T-helper 17 cell (primary cell): ENCODE results near the gene TECPR1. TPM values are rescaled to one million over a fixed set of nuclear protein-coding genes. Genes with fewer than 3 reads are reported as not detected.
A peak's percentile ranks its signal among the peaks of the same experiment; 100 is the strongest.

Experiments
- ATAC-seq: fragments of 150-1000 bp; cut with Tn5 transposase; 2 replicates; pipeline ENCODE4 v1.10.0; 2021; ENCODE audit warnings: mild to moderate bottlenecking, moderate library complexity
- DNase-seq, 3 donors: peaks; one replicate each; pipeline versions ENCODE4 v3.0.0 to v3.0.0-alpha.2; 2020 to 2021
- H3K9me3 ChIP-seq: one replicate; pipeline ENCODE4 v1.7.0; 2013; ENCODE audit warnings: low read length, mild to moderate bottlenecking; ENCODE audit not compliant: control insufficient read depth, poor library complexity, severe bottlenecking
- H3K27ac Mint-ChIP-seq: one replicate; pipeline ENCODE4 v1.8.0; 2022; ENCODE audit warnings: mild to moderate bottlenecking, moderate library complexity, mixed read lengths
- H3K27me3 Mint-ChIP-seq: one replicate; pipeline ENCODE4 v1.8.0; 2022; ENCODE audit warnings: mixed read lengths
- H3K36me3 Mint-ChIP-seq: one replicate; pipeline ENCODE4 v1.8.0; 2022; ENCODE audit warnings: low read depth, mixed read lengths
- H3K4me1 Mint-ChIP-seq: one replicate; pipeline ENCODE4 v1.8.0; 2022; ENCODE audit warnings: mild to moderate bottlenecking, mixed read lengths
- H3K4me3 Mint-ChIP-seq: one replicate; pipeline ENCODE4 v1.8.0; 2022; ENCODE audit warnings: mild to moderate bottlenecking, moderate library complexity, mixed read lengths
- total RNA-seq, 4 donors: library from RNA in 2 of 4; stranded (reverse) in 2 of 4; gene quantifications; one replicate each; pipeline ENCODE4 v1.2.3 and lab custom pipeline; 2022 to 2026

Gene TECPR1
- total RNA-seq, 2 donors from 2014 or later: 76.5 to 100 TPM

DNA sequence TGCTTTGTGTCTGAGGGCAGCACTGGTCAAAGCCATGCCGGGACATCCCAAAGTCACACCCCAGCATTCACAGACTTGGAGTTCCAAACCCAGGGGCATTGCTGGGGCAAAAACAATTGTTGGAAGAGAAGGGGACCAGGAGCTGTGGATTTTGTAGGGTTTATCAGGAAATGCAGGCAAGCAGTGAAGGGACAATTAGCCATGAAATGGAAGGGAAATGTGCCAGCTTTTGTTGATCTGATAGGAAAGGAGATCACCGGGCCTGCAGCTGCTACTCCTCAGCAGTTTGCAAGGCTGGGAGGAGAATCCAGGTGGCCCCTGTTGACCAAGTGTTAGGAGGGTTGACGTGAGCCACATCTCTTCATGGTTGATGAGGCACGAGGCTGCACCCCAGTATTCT lies 26.9 kb upstream of the TECPR1 start:
- no peaks in the 10 kb centered on the region for H3K27me3 Mint-ChIP-seq
- no peak overlapping the region for H3K4me3 Mint-ChIP-seq
- H3K9me3 ChIP-seq: no peaks in the 10 kb centered on the region
- peaks cover 10% of the 10 kb centered on the region for H3K4me1 Mint-ChIP-seq
- no peaks in the 10 kb centered on the region for H3K36me3 Mint-ChIP-seq
- no peak overlapping the region for H3K27ac Mint-ChIP-seq
- no peak for ATAC-seq
- DNase-seq: no peak

DNA sequence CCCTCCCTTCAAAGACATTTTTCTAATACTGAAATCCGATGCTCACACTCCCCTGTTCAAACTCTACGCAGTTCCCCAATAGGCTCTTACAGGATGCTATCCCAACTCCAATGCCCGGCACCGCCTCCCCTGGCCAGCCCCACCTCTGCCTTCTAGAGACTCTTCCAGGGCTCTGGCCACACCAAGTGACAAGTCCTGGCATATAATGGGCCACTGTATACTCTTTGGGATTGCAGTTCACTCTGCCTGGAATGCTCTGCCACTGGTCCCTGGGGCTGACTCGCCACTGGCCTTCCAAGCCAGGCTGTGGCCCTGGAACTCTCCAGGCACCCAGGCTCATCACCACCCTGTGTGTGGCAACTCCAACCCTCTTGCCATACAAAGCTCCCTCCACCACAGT lies 26.4 kb upstream of the TECPR1 start:
- H3K4me1 Mint-ChIP-seq: peaks cover 10% of the 10 kb centered on the region
- no peak for DNase-seq
- H3K9me3 ChIP-seq: no peaks in the 10 kb centered on the region
- no peak overlapping the region for H3K27ac Mint-ChIP-seq
- no peak overlapping the region for H3K4me3 Mint-ChIP-seq
- ATAC-seq: no peak
- H3K27me3 Mint-ChIP-seq: no peaks in the 10 kb centered on the region
- H3K36me3 Mint-ChIP-seq: no peaks in the 10 kb centered on the region

GRCh38 chr7:98276241-98276761 lies 24.3 kb upstream of the TECPR1 start:
- no peaks in the 10 kb centered on the region for H3K36me3 Mint-ChIP-seq
- no peak overlapping the region for H3K27ac Mint-ChIP-seq
- DNase-seq: no peak
- ATAC-seq: no peak
- H3K4me1 Mint-ChIP-seq: peaks cover 2% of the 10 kb centered on the region
- H3K9me3 ChIP-seq: no peaks in the 10 kb centered on the region
- no peak overlapping the region for H3K4me3 Mint-ChIP-seq
- no peaks in the 10 kb centered on the region for H3K27me3 Mint-ChIP-seq

- H3K9me3 ChIP-seq: no peaks in the 10 kb centered on the region
- Mint-ChIP-seq H3K27ac (peak overlapping the region; percentile 9), H3K4me3 (no peak overlapping the region), H3K27me3 (no peaks in the 10 kb centered on the region), H3K4me1 (peaks cover 6% of the 10 kb centered on the region), H3K36me3 (no peaks in the 10 kb centered on the region)
- DNase-seq: no peak
- no peak for ATAC-seq
These were observed 15.3 kb upstream of the TECPR1 start for GRCh38 chr7:98267303-98267702.

DNA sequence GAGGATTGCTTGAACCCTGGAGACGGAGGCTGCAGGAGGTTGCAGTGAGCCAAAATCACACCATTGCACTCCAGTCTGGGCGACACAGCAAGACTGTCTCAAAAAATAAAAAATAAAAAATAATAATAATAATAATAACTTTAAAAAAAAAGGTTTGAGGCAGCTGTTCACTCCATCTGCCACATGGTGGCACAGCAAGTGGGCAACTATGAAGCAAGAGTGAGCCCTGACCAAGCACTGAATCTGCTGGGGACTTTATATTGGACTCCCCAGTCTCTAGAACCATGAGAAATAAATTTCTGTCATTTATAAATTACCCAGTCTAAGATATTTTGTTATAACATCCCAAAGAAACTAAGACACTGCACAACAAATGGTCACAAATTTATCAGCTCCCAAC lies 14.8 kb upstream of the TECPR1 start:
- DNase-seq (no peak), ATAC-seq (peak; percentile 35)
- no peaks in the 10 kb centered on the region for H3K9me3 ChIP-seq
- Mint-ChIP-seq H3K36me3 (no peaks in the 10 kb centered on the region), H3K4me3 (no peak overlapping the region), H3K27me3 (no peaks in the 10 kb centered on the region), H3K4me1 (peaks cover 6% of the 10 kb centered on the region), H3K27ac (no peak overlapping the region)

GRCh38 chr7:98265841-98266271 lies 13.8 kb upstream of the TECPR1 start:
- no peak for DNase-seq
- H3K27me3 Mint-ChIP-seq: no peaks in the 10 kb centered on the region
- H3K4me1 Mint-ChIP-seq: peaks cover 6% of the 10 kb centered on the region
- no peak for ATAC-seq
- no peak overlapping the region for H3K27ac Mint-ChIP-seq
- H3K4me3 Mint-ChIP-seq: no peak overlapping the region
- H3K9me3 ChIP-seq: no peaks in the 10 kb centered on the region
- no peaks in the 10 kb centered on the region for H3K36me3 Mint-ChIP-seq

DNA sequence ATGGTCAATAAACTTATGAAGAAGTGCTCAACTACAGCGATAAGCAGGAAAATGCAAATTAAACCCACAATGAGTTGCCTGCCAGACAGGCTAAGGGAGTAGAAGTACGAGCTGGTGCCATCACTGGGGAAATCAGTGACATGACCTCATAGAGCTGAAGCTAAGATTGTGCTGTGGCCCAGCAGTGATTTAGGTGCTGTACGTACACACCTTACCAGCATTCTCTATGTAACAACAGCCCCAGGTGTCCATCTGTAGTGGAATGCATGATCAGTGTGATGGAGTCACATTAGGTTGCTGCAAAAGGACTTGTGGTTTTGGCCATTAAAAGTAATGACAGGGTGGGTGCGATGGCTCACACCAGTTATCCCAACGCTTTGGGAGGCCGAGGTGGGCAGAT lies 5.7 kb upstream of the TECPR1 start:
- Mint-ChIP-seq H3K4me3 (no peak overlapping the region), H3K27ac (no peak overlapping the region), H3K4me1 (peaks cover 19% of the 10 kb centered on the region), H3K36me3 (no peaks in the 10 kb centered on the region), H3K27me3 (no peaks in the 10 kb centered on the region)
- no peak for ATAC-seq
- no peaks in the 10 kb centered on the region for H3K9me3 ChIP-seq
- no peak for DNase-seq

- DNase-seq (no peak), ATAC-seq (no peak)
- no peaks in the 10 kb centered on the region for H3K27me3 Mint-ChIP-seq
- H3K36me3 Mint-ChIP-seq: no peaks in the 10 kb centered on the region
- no peaks in the 10 kb centered on the region for H3K9me3 ChIP-seq
- H3K4me1 Mint-ChIP-seq: peaks cover 25% of the 10 kb centered on the region
- H3K27ac Mint-ChIP-seq: no peak overlapping the region
- no peak overlapping the region for H3K4me3 Mint-ChIP-seq
These were observed 4.4 kb upstream of the TECPR1 start for GRCh38 chr7:98256431-98256830.

DNA sequence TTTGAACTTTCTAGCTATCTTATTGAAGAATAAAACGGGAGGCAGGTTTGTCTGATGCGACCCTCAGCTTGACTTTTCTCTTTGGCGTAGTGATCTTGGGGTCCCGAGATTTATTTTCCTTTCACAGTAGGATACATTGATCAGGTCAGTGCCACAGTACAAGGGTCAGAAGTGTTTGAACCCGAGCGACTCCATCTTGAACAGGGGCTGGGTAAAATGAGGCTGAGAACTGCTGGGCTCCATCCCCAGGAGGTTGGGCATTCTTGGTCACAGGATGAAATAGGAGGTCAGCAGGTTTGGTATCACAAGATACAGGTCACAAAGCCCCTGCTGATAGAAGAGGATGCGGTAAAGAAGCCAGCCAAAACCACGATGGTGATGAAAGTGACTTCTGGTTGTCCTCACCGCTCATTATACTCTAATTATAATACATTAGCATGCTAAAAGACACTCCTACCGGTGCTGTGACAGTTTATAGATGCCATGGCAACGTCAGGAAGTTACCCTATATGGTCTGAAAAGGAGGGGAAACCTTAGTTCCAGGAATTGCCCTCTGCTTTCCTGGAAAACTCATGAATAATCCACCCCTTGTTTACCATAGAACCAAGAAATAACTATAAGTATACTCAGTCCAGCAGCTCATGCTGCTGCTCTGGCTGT lies 3.0 kb upstream of the TECPR1 start:
- DNase-seq: no peak
- ATAC-seq: no peak
- Mint-ChIP-seq H3K27me3 (no peaks in the 10 kb centered on the region), H3K36me3 (no peaks in the 10 kb centered on the region), H3K4me3 (no peak overlapping the region), H3K27ac (peak overlapping the region; percentile 59), H3K4me1 (peaks cover 35% of the 10 kb centered on the region)
- H3K9me3 ChIP-seq: no peaks in the 10 kb centered on the region

GRCh38 chr7:98254516-98254915 lies 2.5 kb upstream of the TECPR1 start:
- no peak for ATAC-seq
- Mint-ChIP-seq H3K27me3 (no peaks in the 10 kb centered on the region), H3K27ac (peak overlapping the region; percentile 59), H3K4me1 (peaks cover 36% of the 10 kb centered on the region), H3K36me3 (no peaks in the 10 kb centered on the region), H3K4me3 (no peak overlapping the region)
- H3K9me3 ChIP-seq: no peaks in the 10 kb centered on the region
- DNase-seq: no peak

GRCh38 chr7:98252425-98253054 lies 508 bp upstream of the TECPR1 start:
- no peaks in the 10 kb centered on the region for H3K9me3 ChIP-seq
- Mint-ChIP-seq H3K27me3 (no peaks in the 10 kb centered on the region), H3K27ac (peak overlapping the region; percentile 94), H3K36me3 (no peaks in the 10 kb centered on the region), H3K4me3 (peak overlapping the region; percentile 93), H3K4me1 (peaks cover 50% of the 10 kb centered on the region)
- no peak for DNase-seq
- peak; percentile 27 for ATAC-seq

DNA sequence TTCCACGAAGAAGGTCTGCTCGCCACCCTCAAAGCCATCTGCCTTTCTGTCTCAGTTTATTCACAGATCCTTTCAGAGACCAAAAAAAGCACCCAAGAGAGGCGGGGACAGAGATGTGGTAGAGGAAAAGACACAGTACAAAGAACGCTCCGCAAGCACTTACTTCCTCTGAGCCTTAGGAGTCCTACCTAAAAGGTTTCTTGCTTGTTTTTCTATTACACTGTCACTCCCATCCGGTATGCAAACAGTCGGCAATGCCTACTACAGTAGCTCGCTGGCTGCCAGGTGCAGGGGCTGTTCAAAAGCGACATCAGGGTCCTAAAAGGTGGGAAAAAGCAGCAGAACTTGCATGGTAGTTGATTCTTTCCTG lies 816 bp downstream of the TECPR1 start:
- Mint-ChIP-seq H3K4me3 (peak overlapping the region; percentile 93), H3K4me1 (peaks cover 48% of the 10 kb centered on the region), H3K36me3 (no peaks in the 10 kb centered on the region), H3K27me3 (no peaks in the 10 kb centered on the region), H3K27ac (peak overlapping the region; percentile 94)
- H3K9me3 ChIP-seq: no peaks in the 10 kb centered on the region
- peak in 2 of 3 donors; percentile 18 to 27 for DNase-seq
- peak; percentile 70 for ATAC-seq

GRCh38 chr7:98250789-98251188 lies 1.2 kb downstream of the TECPR1 start:
- DNase-seq (peak in 1 of 3 donors; percentile 22), ATAC-seq (peak; percentile 31)
- peaks cover 48% of the 10 kb centered on the region for H3K4me1 Mint-ChIP-seq
- peak overlapping the region; percentile 94 for H3K27ac Mint-ChIP-seq
- H3K9me3 ChIP-seq: no peaks in the 10 kb centered on the region
- no peaks in the 10 kb centered on the region for H3K36me3 Mint-ChIP-seq
- H3K27me3 Mint-ChIP-seq: no peaks in the 10 kb centered on the region
- H3K4me3 Mint-ChIP-seq: peak overlapping the region; percentile 93

- peaks cover 42% of the 10 kb centered on the region for H3K4me1 Mint-ChIP-seq
- no peaks in the 10 kb centered on the region for H3K36me3 Mint-ChIP-seq
- peak overlapping the region; percentile 82 for H3K4me3 Mint-ChIP-seq
- ATAC-seq: no peak
- H3K27me3 Mint-ChIP-seq: no peaks in the 10 kb centered on the region
- no peaks in the 10 kb centered on the region for H3K9me3 ChIP-seq
- no peak for DNase-seq
- peak overlapping the region; percentile 94 for H3K27ac Mint-ChIP-seq
These were observed 2.9 kb downstream of the TECPR1 start for GRCh38 chr7:98249106-98249505.
